ENCODE results near the gene SNAPC4. TPM values are rescaled to one million over a fixed set of nuclear protein-coding genes. Genes with fewer than 3 reads are reported as not detected.

Gene SNAPC4
- total and polyA plus RNA-seq, 2 of the 8 experiments (the other 6 are each of a cell fraction or from before 2014, with no cell fraction given): 6.9 to 18.1 TPM

- H2AFZ ChIP-seq (ENCODE audit: low read length): no peak overlapping the region
- DNase-seq (ENCODE audit: low read depth in 1 of 2, low spot score in 2 of 2): no peak
- no peak overlapping the region for H2BK12ac ChIP-seq (ENCODE audit: low read depth, low read length)
- no peak overlapping the region for H2BK120ac ChIP-seq (replicated peaks; ENCODE audit: low read depth, low read length)
- no peak overlapping the region for H2AK5ac ChIP-seq (ENCODE audit: low read depth, low read length)
- peak overlapping the region; percentile 15; the same call in 1 of the 2 replicates for H4K8ac ChIP-seq (ENCODE audit: extremely low read depth, insufficient read depth, low read length)
- FAIRE-seq: no peak
- H3K14ac ChIP-seq (ENCODE audit: insufficient read length): no peak overlapping the region
- H3K9ac ChIP-seq (replicated peaks in 1 of 4; ENCODE audit: extremely low read depth in 1 of 4, low read depth in 3 of 4, low read length in 3 of 4): no peak overlapping the region
- H3K23ac ChIP-seq (ENCODE audit: insufficient read length): no peak overlapping the region
- CTCF ChIA-PET (ENCODE audit: partially characterized antibody): interaction anchor here (0.5 to 3.4 kb wide), 23 partner anchors 8 to 275 kb away, joined by 3 to 26 read pairs (median 4); partner anchors contain the start of genes ENTR1 and PMPCA
- TF ChIP-seq TBP (IDR thresholded peaks at IDR 0.05; ENCODE audit: low read depth, low read length): no peak
- peak; percentile 26; the same call in 1 of the 2 replicates for TF ChIP-seq POLR2AphosphoS5 (IDR thresholded peaks at IDR 0.05; ENCODE audit: low read depth, low read length)
- no peak overlapping the region for H3K18ac ChIP-seq (ENCODE audit: extremely low read depth, low read length)
- POLR2A ChIA-PET (ENCODE audit: partially characterized antibody): interaction anchor here (0.8 to 14.6 kb wide), 21 partner anchors 10 to 480 kb away, joined by 3 to 139 read pairs (median 5); partner anchors contain the start of genes DNLZ, ENTR1 and PMPCA
- 93% methylated on average over 18 of the region's 18 CpGs; no CpG with 5 or more reads in 1 of the 2 experiments for WGBS, 2 experiments (ENCODE audit: extremely low coverage in 1 of 2, insufficient coverage in 1 of 2, insufficient read length in 1 of 2, insufficient replicate concordance in 2 of 2, low coverage in 1 of 2, low lambda C conversion rate in 2 of 2, missing lambda C conversion rate in 1 of 2)
- no peak overlapping the region for H3K4me3 ChIP-seq (ENCODE audit: extremely low read depth in 1 of 4, insufficient read depth in 2 of 4, low read depth in 3 of 4, low read length in 4 of 4)
- peaks cover 24 to 52% (median 43%) of the 10 kb centered on the region in 4 experiments for H3K36me3 ChIP-seq (ENCODE audit: control insufficient read depth in 2 of 4, insufficient read depth in 4 of 4, low read length in 3 of 4)
- no peak overlapping the region for H2BK20ac ChIP-seq (ENCODE audit: low read length)
- H2BK5ac ChIP-seq (ENCODE audit: low read depth, low read length): no peak overlapping the region
- H3K79me2 ChIP-seq (ENCODE audit: control insufficient read depth in 1 of 2, insufficient read depth in 2 of 2, low read length in 2 of 2): peaks cover 0 to 26% of the 10 kb centered on the region in 2 experiments; a peak in 2 of 4 replicates
- no peak overlapping the region for H3K4me2 ChIP-seq (ENCODE audit: insufficient read depth in 1 of 2, low read depth in 2 of 2, low read length in 2 of 2)
- peaks cover 0 to 10% (median 7%) of the 10 kb centered on the region in 4 experiments; a peak in 5 of 7 replicates for H3K4me1 ChIP-seq (replicated peaks in 1 of 4; ENCODE audit: control insufficient read depth in 3 of 4, insufficient read depth in 4 of 4, low read length in 3 of 4)
- no peaks in the 10 kb centered on the region for H3K27me3 ChIP-seq (replicated peaks in 1 of 4; ENCODE audit: control insufficient read depth in 3 of 4, extremely low read depth in 1 of 4, insufficient read depth in 3 of 4, low read length in 3 of 4)
- no peak overlapping the region for H3K56ac ChIP-seq (replicated peaks; ENCODE audit: insufficient read length, low read depth, low read length)
- peak overlapping the region; percentile 7 for H3K4ac ChIP-seq (replicated peaks; ENCODE audit: insufficient read length, low read depth, low read length)
- no peak overlapping the region for H2BK15ac ChIP-seq (ENCODE audit: low read length)
- H3K9me3 ChIP-seq (ENCODE audit: insufficient read depth in 2 of 2, low read depth in 1 of 2, low read length in 1 of 2): no peaks in the 10 kb centered on the region
- peaks cover 2 to 11% of the 10 kb centered on the region in 2 experiments for H4K20me1 ChIP-seq (replicated peaks in 1 of 2; ENCODE audit: control insufficient read depth in 1 of 2, insufficient read depth in 2 of 2, low read length in 2 of 2)
- H4K91ac ChIP-seq (replicated peaks; ENCODE audit: insufficient read length, low read length): no peak overlapping the region
- H3K79me1 ChIP-seq (ENCODE audit: low read depth, low read length): peaks cover 12% of the 10 kb centered on the region; the same call in 1 of the 2 replicates
- H4K5ac ChIP-seq (ENCODE audit: insufficient read length, low read depth, low read length): no peak overlapping the region
- peak overlapping the region; percentile 19; the same call in 1 of the 2 replicates for H3K27ac ChIP-seq (ENCODE audit: low read depth, low read length)
- peaks cover 6% of the 10 kb centered on the region; the same call in 1 of the 2 replicates for H3K23me2 ChIP-seq (ENCODE audit: low read depth, low read length)
These were observed 1.4 kb upstream of the SNAPC4 start for GRCh38 chr9:136401173-136401922.
